ENCODE results near the gene TCTN1. TPM values are rescaled to one million over a fixed set of nuclear protein-coding genes. Genes with fewer than 3 reads are reported as not detected.

TCTN1 gene
- total RNA-seq, 2 experiments from 2014 or later, result 5.0 to 5.5 TPM

DNA sequence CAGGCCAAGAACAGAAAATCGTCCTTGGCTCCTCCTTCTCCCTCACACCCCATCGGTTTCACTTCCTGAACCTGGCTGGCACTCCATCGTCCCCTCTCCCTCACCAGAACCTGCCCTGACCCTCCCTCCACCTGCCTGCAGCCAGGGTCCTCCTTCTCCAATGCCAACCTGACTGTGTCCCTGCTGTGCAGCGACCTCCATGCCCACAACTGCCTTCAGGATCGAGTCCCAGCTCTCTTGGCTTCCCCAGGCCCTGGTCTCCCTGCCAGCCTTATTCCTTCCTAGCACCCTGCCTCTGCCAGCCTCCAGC is 55.2 kb downstream of the TCTN1 start:
- Mint-ChIP-seq H3K9me3 (peaks cover 3% of the 10 kb centered on the region), H3K27me3 (no peaks in the 10 kb centered on the region), H3K4me3 (no peak overlapping the region), H3K27ac (peak overlapping the region; percentile 76), H3K4me1 (ENCODE audit: low read depth) (peaks cover 25% of the 10 kb centered on the region), H3K36me3 (ENCODE audit: low read depth) (peaks cover 71% of the 10 kb centered on the region)
- TF ChIP-seq, protein P1, sequence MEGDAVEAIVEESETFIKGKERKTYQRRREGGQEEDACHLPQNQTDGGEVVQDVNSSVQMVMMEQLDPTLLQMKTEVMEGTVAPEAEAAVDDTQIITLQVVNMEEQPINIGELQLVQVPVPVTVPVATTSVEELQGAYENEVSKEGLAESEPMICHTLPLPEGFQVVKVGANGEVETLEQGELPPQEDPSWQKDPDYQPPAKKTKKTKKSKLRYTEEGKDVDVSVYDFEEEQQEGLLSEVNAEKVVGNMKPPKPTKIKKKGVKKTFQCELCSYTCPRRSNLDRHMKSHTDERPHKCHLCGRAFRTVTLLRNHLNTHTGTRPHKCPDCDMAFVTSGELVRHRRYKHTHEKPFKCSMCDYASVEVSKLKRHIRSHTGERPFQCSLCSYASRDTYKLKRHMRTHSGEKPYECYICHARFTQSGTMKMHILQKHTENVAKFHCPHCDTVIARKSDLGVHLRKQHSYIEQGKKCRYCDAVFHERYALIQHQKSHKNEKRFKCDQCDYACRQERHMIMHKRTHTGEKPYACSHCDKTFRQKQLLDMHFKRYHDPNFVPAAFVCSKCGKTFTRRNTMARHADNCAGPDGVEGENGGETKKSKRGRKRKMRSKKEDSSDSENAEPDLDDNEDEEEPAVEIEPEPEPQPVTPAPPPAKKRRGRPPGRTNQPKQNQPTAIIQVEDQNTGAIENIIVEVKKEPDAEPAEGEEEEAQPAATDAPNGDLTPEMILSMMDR (IDR thresholded peaks at IDR 0.05), result no peak
- peaks cover 17 to 24% of the 10 kb centered on the region in 2 experiments for H3K9me3 ChIP-seq (ENCODE audit: control insufficient read depth in 1 of 2, insufficient read depth in 1 of 2, low read length in 2 of 2)
- intact Hi-C loops (cut with DNase I, micrococcal nuclease), result no loop called here
- H3K36me3 ChIP-seq (ENCODE audit: insufficient read depth, low read length), result peaks cover 3% of the 10 kb centered on the region
- ChIA-PET POLR2A (interaction anchor here (0.6 kb wide), 1 partner anchor 238 kb away, joined by 3 read pairs; no protein-coding TSS in a partner anchor), CTCF (no interaction called here)
- no peak overlapping the region for H3K4me3 ChIP-seq (ENCODE audit: low read length)
- H3K4me1 ChIP-seq (ENCODE audit: insufficient read depth, low read length), result peaks cover 21% of the 10 kb centered on the region
- ATAC-seq (ENCODE audit: poor library complexity) (no peak), DNase-seq (no peak)
- no peak overlapping the region for H3K27ac ChIP-seq (ENCODE audit: low read depth in 1 of 2, low read length in 2 of 2)
- no peaks in the 10 kb centered on the region for H3K27me3 ChIP-seq (ENCODE audit: control insufficient read depth in 1 of 2, insufficient read depth in 2 of 2, low read length in 2 of 2)

- H3K36me3 Mint-ChIP-seq (ENCODE audit: low read depth), result peaks cover 67% of the 10 kb centered on the region
- H3K27me3 Mint-ChIP-seq, result no peaks in the 10 kb centered on the region
- H3K4me1 ChIP-seq (ENCODE audit: insufficient read depth, low read length), result peaks cover 21% of the 10 kb centered on the region
- ChIA-PET POLR2A (no interaction called here), CTCF (no interaction called here)
- H3K4me3 Mint-ChIP-seq, result peak overlapping the region; percentile 64
- H3K9me3 ChIP-seq (ENCODE audit: control insufficient read depth in 1 of 2, insufficient read depth in 1 of 2, low read length in 2 of 2), result peaks cover 12 to 24% of the 10 kb centered on the region in 2 experiments
- no peak overlapping the region for H3K4me3 ChIP-seq (ENCODE audit: low read length)
- intact Hi-C loops (cut with DNase I, micrococcal nuclease), result no loop called here
- no peaks in the 10 kb centered on the region for H3K27me3 ChIP-seq (ENCODE audit: control insufficient read depth in 1 of 2, insufficient read depth in 2 of 2, low read length in 2 of 2)
- DNase-seq, result peak in 3 of 14 experiments; percentile 32 to 70 (median 64)
- TF ChIP-seq, protein P1 (IDR thresholded peaks at IDR 0.05), result no peak
- peak overlapping the region; percentile 76 for H3K27ac Mint-ChIP-seq
- peak; percentile 80 for ATAC-seq (ENCODE audit: poor library complexity)
- H3K36me3 ChIP-seq (ENCODE audit: insufficient read depth, low read length), result peaks cover 3% of the 10 kb centered on the region
- peaks cover 3% of the 10 kb centered on the region for H3K9me3 Mint-ChIP-seq
- H3K4me1 Mint-ChIP-seq (ENCODE audit: low read depth), result peaks cover 25% of the 10 kb centered on the region
- H3K27ac ChIP-seq (ENCODE audit: low read depth in 1 of 2, low read length in 2 of 2), result no peak overlapping the region
Observed at GRCh38 chr12:110670161-110670701, 56.3 kb downstream of the TCTN1 start.

GRCh38 chr12:110676171-110676570 is 62.2 kb downstream of the TCTN1 start:
- H3K4me1 ChIP-seq (ENCODE audit: insufficient read depth, low read length), result peaks cover 31% of the 10 kb centered on the region
- TF ChIP-seq, protein P1 (IDR thresholded peaks at IDR 0.05), result no peak
- ChIA-PET CTCF (no interaction called here), POLR2A (no interaction called here)
- peaks cover 6 to 9% of the 10 kb centered on the region in 2 experiments for H3K9me3 ChIP-seq (ENCODE audit: control insufficient read depth in 1 of 2, insufficient read depth in 1 of 2, low read length in 2 of 2)
- peaks cover 3% of the 10 kb centered on the region for H3K9me3 Mint-ChIP-seq
- peaks cover 31% of the 10 kb centered on the region for H3K36me3 Mint-ChIP-seq (ENCODE audit: low read depth)
- no peaks in the 10 kb centered on the region for H3K27me3 ChIP-seq (ENCODE audit: control insufficient read depth in 1 of 2, insufficient read depth in 2 of 2, low read length in 2 of 2)
- H3K36me3 ChIP-seq (ENCODE audit: insufficient read depth, low read length), result no peaks in the 10 kb centered on the region
- H3K4me3 Mint-ChIP-seq, result no peak overlapping the region
- no peak overlapping the region for H3K27ac Mint-ChIP-seq
- DNase-seq (no peak), ATAC-seq (ENCODE audit: poor library complexity) (no peak)
- H3K27me3 Mint-ChIP-seq, result no peaks in the 10 kb centered on the region
- no peak overlapping the region for H3K27ac ChIP-seq (ENCODE audit: low read depth in 1 of 2, low read length in 2 of 2)
- H3K4me1 Mint-ChIP-seq (ENCODE audit: low read depth), result peaks cover 33% of the 10 kb centered on the region
- intact Hi-C loops (cut with DNase I, micrococcal nuclease), result no loop called here
- no peak overlapping the region for H3K4me3 ChIP-seq (ENCODE audit: low read length)
